ENCODE data around the gene GNB1. TPM values are rescaled to one million over a fixed set of nuclear protein-coding genes. Genes with fewer than 3 reads are reported as not detected.
"Not testable (repeated sequence)": the region's sequence is repeated elsewhere in the genome, so short reads cannot be mapped to it uniquely, and the experiment has no call there.

GNB1 gene
- total RNA-seq, 1 experiment from 2014 or later: 400 TPM

- H3K4me1 ChIP-seq (ENCODE audit: insufficient read depth, low read length): no peaks in the 10 kb centered on the region
These were observed 138.7 kb downstream of the GNB1 start for GRCh38 chr1:1752190-1752589.

DNA sequence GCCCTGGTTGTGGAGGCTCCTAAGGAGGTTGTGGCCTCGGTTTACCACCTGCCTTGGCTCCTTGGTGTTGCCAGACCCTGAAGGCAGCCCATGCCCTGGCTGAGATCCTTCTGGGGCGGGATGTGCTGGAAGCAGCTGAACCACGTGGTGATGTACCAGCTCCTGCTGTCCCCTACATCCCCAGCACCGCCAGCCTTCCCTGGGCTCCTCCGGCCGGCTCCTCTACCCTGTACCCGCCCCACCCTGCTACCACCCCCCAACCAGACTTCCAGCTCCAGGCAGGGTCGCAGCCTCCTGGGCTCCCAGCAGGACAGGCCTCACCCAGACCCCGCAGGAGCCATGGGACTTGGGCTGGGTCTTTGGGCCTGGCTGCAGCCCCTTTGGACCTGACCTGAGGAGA is 140.9 kb downstream of the GNB1 start:
- not testable (repeated sequence) for H2BK15ac ChIP-seq (ENCODE audit: low read depth, low read length); DNase-seq; H4K5ac ChIP-seq (ENCODE audit: insufficient read length, low read depth, low read length); H4K8ac ChIP-seq (replicated peaks; ENCODE audit: insufficient read length, low read depth, low read length); H2BK12ac ChIP-seq (ENCODE audit: insufficient read length, low read depth, low read length); H3K23me2 ChIP-seq (ENCODE audit: insufficient read length, low read depth, low read length, poor library complexity, severe bottlenecking); H2AK5ac ChIP-seq (ENCODE audit: insufficient read length, low read length); H4K91ac ChIP-seq (ENCODE audit: insufficient read length, low read depth, low read length); H3K23ac ChIP-seq (ENCODE audit: insufficient read length, low read depth, low read length); H2BK20ac ChIP-seq (ENCODE audit: low read depth, low read length, poor library complexity, severe bottlenecking); H2AFZ ChIP-seq (ENCODE audit: low read length); H3K9me3 ChIP-seq (ENCODE audit: control insufficient read depth, low read depth, low read length); H3K4me1 ChIP-seq (ENCODE audit: insufficient read depth, low read length); H4K20me1 ChIP-seq (ENCODE audit: control insufficient read depth, insufficient read depth, insufficient read length); H3K9me3 Mint-ChIP-seq; H3K27me3 Mint-ChIP-seq (ENCODE audit: low read depth); H3K79me1 ChIP-seq (ENCODE audit: insufficient read depth, low read depth, low read length, poor library complexity, severe bottlenecking); H2BK5ac ChIP-seq (ENCODE audit: insufficient read length, low read length); H3K27me3 ChIP-seq (ENCODE audit: insufficient read depth, low read length); H3K27ac Mint-ChIP-seq; H3K4me1 Mint-ChIP-seq; H3K79me2 ChIP-seq (ENCODE audit: insufficient read depth, low read length); H3K4ac ChIP-seq (ENCODE audit: low read depth, low read length); H2BK120ac ChIP-seq (ENCODE audit: low read depth, low read length, poor library complexity, severe bottlenecking); H3K4me2 ChIP-seq (ENCODE audit: insufficient read depth, insufficient read length, low read length); H3K56ac ChIP-seq (ENCODE audit: insufficient read length, low read depth, low read length); H3K18ac ChIP-seq (ENCODE audit: insufficient read length, low read depth, low read length); H3K4me3 Mint-ChIP-seq; H3K9ac ChIP-seq (ENCODE audit: extremely low read depth, insufficient read length, low read length); H3K14ac ChIP-seq (ENCODE audit: insufficient read depth, low read length); H3T11ph ChIP-seq (ENCODE audit: low read length); H3K27ac ChIP-seq (ENCODE audit: insufficient read length, low read depth, low read length)
- peaks cover 6 to 21% (median 17%) of the 10 kb centered on the region in 3 experiments; a peak in 6 of 7 replicates for H3K36me3 Mint-ChIP-seq (ENCODE audit: insufficient read depth in 1 of 3, low read depth in 3 of 3)
- no CpG with 5 or more reads among the region's 9 CpGs for whole genome bisulfite sequencing (ENCODE audit: extremely low coverage, insufficient read length, low lambda C conversion rate)

More at GRCh38 chr1:1752190-1752589, 138.7 kb downstream of the GNB1 start:
- Mint-ChIP-seq H3K27me3 (ENCODE audit: low read depth) (no peaks in the 10 kb centered on the region), H3K4me1 (peaks cover 4% of the 10 kb centered on the region in 2 experiments; a peak in 3 of 4 replicates), H3K36me3 (ENCODE audit: insufficient read depth in 1 of 3, low read depth in 3 of 3) (peaks cover 18 to 40% (median 35%) of the 10 kb centered on the region in 3 experiments; a peak in 6 of 7 replicates), H3K9me3 (no peaks in the 10 kb centered on the region), H3K4me3 (no peak overlapping the region; a peak in 1 of 5 replicates), H3K27ac (peak overlapping the region in 2 of 3 experiments; percentile 67 to 70; a peak in 3 of 7 replicates)
- H3K14ac ChIP-seq (ENCODE audit: insufficient read depth, low read length): no peak overlapping the region
- no peak overlapping the region for H2AFZ ChIP-seq (ENCODE audit: low read length)
- H3K9ac ChIP-seq (ENCODE audit: extremely low read depth, insufficient read length, low read length): no peak overlapping the region
- H2BK20ac ChIP-seq (ENCODE audit: low read depth, low read length, poor library complexity, severe bottlenecking): no peak overlapping the region
- no peaks in the 10 kb centered on the region for H3K23me2 ChIP-seq (ENCODE audit: insufficient read length, low read depth, low read length, poor library complexity, severe bottlenecking)
- H4K8ac ChIP-seq (replicated peaks; ENCODE audit: insufficient read length, low read depth, low read length): no peak overlapping the region
- no peaks in the 10 kb centered on the region for H3K79me1 ChIP-seq (ENCODE audit: insufficient read depth, low read depth, low read length, poor library complexity, severe bottlenecking)
- H3K27ac ChIP-seq (ENCODE audit: insufficient read length, low read depth, low read length): no peak overlapping the region
- no peak for TF ChIP-seq CTCF (conservative IDR thresholded peaks at IDR 0.05)
- H4K20me1 ChIP-seq (ENCODE audit: control insufficient read depth, insufficient read depth, insufficient read length): no peaks in the 10 kb centered on the region
- H2BK12ac ChIP-seq (ENCODE audit: insufficient read length, low read depth, low read length): no peak overlapping the region
- no peak overlapping the region for H3K23ac ChIP-seq (ENCODE audit: insufficient read length, low read depth, low read length)
- H3K18ac ChIP-seq (ENCODE audit: insufficient read length, low read depth, low read length): no peak overlapping the region
- H3K56ac ChIP-seq (ENCODE audit: insufficient read length, low read depth, low read length): no peak overlapping the region
- no CpG with 5 or more reads among the region's 11 CpGs for WGBS (ENCODE audit: extremely low coverage, insufficient read length, low lambda C conversion rate)
- H3K4ac ChIP-seq (ENCODE audit: low read depth, low read length): no peak overlapping the region
- H3K27me3 ChIP-seq (ENCODE audit: insufficient read depth, low read length): no peaks in the 10 kb centered on the region
- no peaks in the 10 kb centered on the region for H3K79me2 ChIP-seq (ENCODE audit: insufficient read depth, low read length)
- H3T11ph ChIP-seq (ENCODE audit: low read length): no peak overlapping the region
- no peak overlapping the region for H2BK5ac ChIP-seq (ENCODE audit: insufficient read length, low read length)
- H3K4me2 ChIP-seq (ENCODE audit: insufficient read depth, insufficient read length, low read length): no peak overlapping the region
- no peak overlapping the region for H2BK120ac ChIP-seq (ENCODE audit: low read depth, low read length, poor library complexity, severe bottlenecking)
- H2AK5ac ChIP-seq (ENCODE audit: insufficient read length, low read length): no peak overlapping the region
- H4K91ac ChIP-seq (ENCODE audit: insufficient read length, low read depth, low read length): no peak overlapping the region
- no peak overlapping the region for H2BK15ac ChIP-seq (ENCODE audit: low read depth, low read length)
- no peak for DNase-seq
- H3K9me3 ChIP-seq (ENCODE audit: control insufficient read depth, low read depth, low read length): no peaks in the 10 kb centered on the region
- H4K5ac ChIP-seq (ENCODE audit: insufficient read length, low read depth, low read length): no peak overlapping the region

All from H9 (cell line).